GM21737 (cell line): ENCODE measurements around the gene TBC1D8.

ENCODE experiments used
- ATAC-seq: cut with Tn5 transposase; IDR thresholded peaks from one replicate; pipeline ENCODE4 v1.9.1; 2021; ENCODE audit warnings: mild to moderate bottlenecking, moderate library complexity; ENCODE audit not compliant: unreplicated experiment

TBC1D8 gene

DNA sequence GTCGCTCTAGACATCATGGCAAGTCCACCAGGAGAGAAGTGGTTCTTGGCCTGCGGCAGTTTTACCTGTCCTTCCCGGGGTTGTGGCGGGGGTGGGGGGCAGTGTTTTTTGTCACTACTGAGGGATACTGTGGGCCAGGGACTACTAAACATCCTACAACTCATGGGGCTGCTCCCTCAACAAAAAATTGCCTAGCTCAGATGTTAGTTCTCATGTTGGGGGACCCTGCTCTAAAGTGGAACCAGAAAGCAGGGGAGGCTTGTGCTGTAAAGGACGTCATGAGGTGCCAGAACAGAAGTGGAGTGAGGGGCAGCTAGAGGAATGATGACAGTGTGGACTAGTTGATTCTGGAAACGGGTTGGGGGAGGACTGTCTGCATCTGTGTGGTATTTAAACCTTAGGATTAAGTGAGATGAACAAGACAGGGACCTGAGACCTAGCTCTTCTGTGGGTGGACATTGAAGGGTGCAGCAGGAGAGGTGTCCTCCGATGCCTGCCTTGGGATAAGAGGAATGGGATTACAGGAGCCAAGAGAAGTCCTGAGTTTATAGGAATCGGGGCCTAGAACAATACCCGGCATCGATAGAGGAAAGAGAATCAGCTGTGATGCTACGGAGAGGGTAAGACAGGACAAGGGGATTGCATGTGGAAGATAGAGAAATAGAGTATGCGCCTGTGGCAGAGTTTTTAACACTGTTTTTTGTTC lies 146.4 kb downstream of the TBC1D8 start:
- no peak for ATAC-seq

DNA sequence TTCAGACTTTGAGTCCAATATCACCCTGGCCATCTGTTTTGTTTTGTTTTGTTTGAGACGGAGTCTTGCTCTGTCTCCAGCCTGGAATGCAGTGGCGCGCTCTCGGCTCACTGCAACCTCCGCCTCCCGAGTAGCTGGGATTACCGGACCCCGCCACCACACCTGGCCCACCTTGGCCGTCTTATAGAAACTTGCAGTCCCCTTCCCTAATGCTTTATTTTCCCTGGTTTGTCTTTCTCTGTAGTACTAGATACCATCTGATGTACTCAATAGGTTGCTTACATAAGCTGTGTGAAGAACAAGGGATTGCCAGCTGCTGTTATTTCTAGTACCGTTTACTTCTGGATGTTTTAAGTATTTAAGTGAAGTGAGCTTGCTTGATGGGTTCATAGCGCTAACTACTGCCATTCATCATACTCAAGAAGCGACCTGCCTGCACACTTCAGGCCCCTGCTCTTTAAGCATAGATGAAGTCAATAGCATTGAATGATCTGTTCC lies 147.9 kb downstream of the TBC1D8 start:
- ATAC-seq: no peak

DNA sequence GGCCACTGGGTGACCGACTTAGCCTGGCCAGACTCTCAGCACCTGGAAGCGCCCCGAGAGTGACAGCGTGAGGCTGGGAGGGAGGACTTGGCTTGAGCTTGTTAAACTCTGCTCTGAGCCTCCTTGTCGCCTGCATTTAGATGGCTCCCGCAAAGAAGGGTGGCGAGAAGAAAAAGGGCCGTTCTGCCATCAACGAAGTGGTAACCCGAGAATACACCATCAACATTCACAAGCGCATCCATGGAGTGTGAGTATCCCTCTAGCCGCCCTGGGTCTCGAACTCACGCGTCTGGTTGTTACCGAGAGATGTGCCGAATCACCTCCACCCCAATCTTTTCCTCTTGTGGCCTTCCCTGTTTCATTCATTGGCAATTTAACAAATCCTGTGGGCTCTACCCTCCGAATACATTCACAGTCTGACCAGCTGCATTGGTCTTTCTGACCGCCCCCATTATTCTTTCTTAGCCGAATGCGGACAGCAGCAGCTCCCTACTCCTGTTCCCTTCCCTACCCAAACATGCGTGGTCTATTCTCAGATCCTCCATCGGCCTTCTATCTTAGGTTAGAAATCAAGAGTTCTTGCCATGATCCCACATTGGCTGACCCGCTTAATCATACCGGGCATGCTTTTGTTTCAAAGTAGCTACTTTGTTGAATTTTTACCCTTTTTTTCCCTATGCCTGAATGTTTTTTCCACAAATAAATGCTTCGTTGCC lies 148.5 kb downstream of the TBC1D8 start:
- no peak for ATAC-seq

DNA sequence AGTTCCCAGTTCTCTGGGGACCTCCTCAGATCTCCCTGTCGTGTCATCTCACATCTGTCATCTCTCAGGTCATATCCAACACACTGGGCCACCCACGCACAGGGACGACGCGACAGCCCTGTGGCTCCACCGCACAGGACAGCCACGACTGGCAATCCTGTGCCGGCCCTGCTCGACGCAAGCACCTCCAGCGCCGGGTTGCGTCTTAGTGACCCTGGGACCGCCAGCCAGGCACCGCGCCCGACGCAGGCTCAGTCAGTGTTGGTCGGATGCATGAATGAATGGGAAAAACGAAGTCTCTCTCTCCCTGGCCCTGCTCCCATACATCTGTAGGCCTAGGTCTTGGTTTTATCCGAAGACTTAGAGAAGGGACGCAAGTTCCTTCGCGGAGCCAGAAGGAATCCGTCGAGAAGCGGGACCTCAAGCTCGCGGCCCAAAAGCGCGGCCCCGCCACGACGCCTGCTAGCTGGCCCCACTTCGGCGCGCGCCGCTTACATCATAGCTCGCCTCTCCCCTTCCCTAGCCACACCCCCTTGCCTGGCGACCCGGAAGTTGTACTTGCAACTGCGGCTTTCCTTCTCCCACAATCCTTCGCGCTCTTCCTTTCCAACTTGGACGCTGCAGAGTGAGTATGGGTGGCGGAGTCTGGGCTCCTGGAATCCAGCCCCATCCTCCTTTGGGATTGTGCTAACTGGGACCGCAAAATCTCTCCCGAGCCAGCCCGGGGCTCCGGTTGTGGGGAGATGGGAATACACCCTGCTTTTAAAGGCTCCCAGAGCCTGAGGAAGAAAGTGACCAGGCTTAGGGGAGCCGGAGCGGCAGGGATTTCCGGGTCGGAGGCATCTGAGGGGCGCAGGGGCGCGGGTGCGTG lies 149.3 kb downstream of the TBC1D8 start, which contains the start of gene RPL31:
Gene RPL31, plus strand, starts transcription at position 599 of the 871 bp plus-strand sequence. CDS start 413 bp downstream, outside the sequence.
- peak; percentile 96 for ATAC-seq

DNA sequence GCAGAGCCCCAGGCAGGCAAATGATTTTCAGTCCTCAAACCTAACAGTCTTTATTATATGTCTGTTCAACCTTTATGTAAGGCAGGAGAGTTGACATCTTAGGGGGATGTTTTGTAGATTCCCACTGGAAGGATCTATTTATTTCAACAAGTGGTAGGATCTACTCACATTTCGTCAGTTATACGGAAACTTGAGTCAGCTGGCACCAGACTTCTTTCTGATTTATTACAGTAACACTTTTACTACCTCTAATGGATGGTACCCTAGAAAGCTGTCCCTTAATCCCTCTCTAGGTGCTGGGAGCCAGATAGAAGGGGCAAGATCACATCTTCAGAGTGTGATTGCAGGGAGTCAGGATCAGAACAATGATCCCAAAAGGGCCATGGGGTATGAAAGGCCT lies 151.2 kb downstream of the TBC1D8 start:
- no peak for ATAC-seq

DNA sequence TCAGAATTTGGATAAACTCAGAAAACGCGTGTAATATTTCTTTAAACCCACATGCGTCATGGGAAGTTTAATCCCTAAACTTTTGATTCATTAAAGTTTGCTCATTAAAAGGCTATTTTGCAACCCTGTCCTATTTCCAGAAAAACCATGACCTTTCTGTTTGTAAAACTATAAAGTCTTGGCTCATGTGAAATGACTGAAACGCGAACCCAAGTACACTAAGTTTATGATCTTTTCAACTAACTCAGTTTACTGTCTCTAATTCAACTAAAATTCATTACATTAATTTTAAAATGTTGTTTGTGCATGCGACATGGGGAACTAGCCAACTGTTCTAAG lies 153.0 kb downstream of the TBC1D8 start:
- no peak for ATAC-seq

DNA sequence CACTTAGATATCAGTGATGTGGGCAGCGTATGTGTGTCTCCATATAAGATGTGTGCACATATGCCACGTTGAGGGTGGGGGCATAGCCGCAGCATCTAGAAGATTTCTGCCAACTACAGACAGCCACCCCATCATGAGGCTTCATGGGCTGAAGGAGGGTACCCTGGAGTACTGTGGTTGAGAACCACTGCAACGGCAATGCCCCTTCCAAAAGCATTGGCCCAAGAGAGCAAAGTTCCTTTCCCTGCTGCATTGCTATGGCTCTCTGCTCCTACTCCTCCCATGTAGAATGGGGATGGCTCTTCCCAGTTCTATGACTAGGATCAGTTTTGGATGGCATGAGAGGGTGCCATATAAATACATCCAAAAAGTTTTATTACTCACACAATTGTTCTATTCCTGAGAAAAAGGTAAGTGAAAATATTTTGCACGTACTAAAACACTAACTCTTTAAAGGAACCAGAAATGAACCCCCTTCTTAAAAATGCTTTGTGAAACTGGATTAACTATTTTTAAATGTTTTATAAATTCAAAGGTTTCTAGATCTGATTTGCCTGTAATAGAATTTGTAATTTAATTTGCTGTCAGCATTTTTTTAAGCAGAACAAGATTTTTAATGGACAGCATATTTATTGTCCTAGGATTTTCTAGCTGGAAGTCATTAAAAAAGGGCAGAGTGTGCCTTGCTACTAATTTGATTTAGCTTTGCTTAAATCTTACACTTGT lies 153.5 kb downstream of the TBC1D8 start:
- no peak for ATAC-seq

DNA sequence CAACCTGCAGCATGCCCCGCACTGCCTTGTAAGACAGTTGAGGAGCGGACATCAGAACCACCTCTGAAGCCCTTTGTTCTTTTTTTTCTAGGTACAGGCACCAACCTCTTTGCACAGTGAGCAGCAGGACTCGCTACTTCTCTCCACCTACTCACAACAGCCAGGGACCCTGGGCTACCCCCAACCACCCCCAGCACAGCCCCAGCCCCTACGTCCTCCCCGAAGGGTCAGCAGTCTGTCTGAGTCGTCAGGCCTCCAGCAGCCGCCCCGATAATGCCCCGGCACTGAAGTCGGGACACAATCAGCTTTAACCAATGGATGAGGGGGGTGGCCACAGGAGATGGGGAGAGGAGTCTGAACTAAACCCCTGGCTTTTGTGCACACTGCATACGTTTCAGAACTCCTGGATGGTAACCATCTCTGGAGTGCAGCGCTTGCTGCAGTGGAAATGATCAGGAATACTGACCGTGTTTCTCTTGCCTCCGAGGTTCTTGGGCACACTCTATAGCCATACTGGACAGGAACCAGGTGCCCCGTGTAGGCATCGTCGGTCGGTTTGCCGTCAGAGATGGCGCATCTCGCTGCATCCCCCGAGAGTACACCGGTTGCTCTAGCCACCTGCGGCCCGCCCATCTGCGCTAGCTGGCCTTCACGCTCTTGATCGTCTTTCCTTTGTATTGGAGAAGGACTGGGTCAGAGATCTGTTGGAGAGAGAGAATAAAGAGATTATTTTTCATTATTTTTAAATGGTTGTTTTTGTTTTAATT lies 155.7 kb downstream of the TBC1D8 start:
- no peak for ATAC-seq

DNA sequence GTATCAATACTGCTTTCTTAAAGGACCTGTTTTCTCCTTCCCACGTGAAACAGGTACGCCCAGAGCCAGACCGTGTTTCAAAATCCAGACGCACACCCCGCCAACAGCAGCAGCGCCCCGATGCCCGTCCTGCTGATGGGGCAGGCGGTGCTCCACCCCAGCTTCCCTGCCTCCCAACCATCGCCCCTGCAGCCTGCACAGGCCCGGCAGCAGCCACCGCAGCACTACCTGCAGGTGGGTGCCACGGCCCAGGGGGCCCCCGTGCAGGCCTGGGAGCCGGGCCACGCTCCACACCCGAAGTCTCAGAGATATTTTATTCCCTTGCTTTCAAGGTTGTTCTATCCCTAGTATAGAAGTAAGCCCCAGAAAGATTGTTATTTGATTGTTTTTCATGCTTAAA lies 157.9 kb downstream of the TBC1D8 start:
- ATAC-seq: no peak

DNA sequence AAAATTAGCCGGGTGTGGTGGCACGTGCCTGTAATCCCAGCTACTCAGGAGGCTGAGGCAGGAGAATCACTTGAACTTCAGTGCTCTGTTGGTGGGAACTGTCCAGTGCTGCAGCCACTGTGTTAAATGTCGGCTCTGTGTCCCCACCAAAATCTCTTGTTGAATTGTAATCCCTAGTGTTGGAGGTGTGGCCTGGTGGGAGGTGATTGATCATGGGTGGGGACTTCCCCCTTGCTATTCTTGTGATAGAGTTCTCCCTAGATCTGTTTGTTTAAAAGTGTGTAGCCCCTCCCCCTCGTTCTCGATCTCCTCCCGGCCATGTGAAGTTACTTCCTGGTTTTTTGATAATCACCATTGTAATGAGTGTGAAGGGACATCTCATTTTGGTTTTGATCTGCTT lies 158.9 kb downstream of the TBC1D8 start:
- no peak for ATAC-seq

DNA sequence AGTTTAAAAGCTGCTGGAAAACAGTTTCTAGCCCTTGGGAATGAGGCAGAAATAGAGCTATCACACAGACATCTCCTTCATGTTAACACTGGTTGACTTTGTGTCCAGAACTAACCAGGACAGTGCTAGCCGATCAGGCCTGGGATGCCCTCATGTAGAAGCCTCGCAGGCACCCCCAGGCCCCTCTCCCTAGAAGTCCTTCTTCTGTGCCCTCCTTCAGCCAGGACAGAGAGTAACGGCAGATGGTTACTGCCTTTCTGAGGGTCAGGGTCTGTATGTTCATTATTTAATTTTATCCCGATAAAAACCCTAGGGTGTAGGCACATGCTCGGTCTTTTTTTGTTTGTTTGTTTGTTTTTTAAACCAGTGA lies 159.8 kb downstream of the TBC1D8 start:
- ATAC-seq: no peak

DNA sequence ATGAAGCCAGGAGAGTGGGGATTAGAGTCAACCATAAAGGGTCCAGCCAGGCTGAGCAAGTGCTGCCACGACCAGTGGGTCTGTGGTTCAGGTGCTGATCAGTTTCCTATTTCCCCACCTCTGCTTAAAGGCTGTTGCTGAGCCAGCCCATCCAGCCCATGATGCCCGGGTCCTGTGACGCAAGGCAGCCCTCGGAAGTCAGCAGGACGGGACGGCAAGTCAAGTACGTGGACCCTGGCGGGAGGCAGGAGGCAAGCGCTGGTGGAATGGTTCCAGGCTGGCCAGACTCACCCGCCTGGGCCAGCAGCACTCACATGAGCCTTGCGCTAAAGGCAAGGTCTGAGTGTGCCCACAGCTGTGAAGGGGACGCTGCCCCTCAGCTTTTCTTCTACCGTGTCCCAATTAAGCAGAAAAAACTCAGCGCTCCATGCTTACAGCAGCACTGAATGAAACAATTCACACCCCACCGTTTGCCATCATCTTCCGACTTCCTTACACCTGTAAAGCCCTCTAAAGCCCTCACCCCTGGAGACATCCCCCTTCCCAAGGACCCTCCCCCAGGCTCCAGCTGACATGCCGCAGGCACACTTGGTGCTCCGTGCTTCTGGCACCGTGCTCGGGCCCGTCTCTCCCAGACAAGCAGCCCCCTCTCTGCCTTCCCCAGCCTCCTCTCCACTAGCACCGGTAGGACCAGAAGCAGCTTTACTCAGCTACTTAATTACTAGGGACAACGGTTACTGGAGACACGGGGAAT lies 160.4 kb downstream of the TBC1D8 start:
- ATAC-seq: no peak

DNA sequence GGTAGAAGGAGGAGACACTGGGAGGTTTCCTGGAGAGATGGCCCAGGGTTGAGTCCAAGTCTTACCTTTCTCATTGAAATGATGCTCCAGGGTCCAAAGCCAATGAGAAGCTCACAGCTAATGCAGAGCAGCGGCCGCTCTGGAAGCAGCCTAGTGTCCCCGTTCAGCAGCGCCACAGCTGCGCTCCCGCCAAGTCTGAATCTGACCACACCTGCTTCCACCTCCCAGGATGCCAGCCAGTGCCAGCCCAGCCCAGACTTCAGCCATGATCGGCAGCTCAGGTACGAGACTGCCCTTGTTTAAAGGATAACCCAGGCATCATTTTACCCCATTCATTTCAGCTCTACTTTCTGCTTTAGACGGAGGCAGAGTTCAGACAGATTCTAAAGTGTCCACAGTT lies 161.0 kb downstream of the TBC1D8 start:
- ATAC-seq: no peak

DNA sequence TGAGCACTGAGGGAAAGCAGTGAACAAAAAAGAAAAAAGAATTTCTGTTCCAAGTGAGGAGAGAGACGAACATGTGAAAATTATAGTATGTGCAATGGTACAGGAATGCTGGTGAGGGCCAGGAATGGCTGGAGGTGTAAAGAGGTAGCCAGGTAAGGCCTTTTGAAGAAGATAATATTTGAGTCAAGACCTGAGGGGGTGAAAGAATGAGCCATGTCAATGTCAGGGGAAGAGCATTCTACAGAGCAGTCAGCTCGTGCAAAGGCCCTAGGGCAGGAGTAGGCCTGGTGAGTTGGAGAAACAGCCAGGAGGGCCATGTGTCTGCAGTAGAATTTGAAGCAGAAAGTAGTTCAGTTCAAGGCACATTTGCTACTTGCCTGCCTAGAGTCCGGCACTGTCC lies 161.5 kb downstream of the TBC1D8 start:
- no peak for ATAC-seq

DNA sequence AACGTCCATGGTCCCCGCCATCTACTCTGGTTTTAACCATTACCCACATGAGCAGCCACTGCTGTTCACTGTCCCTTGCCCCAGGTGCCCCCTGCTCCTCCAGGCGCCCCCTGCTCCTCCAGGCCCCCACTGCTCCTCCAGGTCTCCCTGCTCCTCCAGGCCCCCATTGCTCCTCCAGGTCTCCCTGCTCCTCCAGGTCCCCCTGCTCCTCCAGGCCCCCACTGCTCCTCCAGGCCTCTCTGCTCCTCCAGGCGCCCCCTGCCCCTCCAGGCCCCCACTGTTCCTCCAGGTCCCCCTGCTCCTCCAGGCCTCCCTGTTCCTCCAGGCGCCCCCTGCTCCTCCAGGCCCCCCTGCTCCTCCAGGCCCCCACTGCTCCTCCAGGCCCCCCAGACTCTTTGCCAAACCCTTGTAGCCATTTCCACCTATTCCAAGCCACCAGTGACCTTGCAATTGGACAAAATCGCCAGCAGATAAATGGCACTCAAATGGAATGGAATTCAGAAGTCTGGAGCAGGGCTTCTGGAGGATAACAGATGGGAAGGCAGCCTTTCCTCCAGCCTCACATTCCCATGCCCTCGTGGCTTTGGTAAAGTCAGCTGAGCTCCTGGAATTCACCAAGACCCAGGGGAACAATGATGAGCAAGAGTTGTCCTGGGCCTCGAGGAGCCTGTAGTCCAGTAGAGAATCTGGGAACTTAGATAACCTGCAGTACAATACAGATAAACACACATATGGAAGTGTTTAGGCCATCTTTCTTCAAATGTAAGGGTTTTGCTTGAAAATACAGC lies 162.4 kb downstream of the TBC1D8 start:
- no peak for ATAC-seq

DNA sequence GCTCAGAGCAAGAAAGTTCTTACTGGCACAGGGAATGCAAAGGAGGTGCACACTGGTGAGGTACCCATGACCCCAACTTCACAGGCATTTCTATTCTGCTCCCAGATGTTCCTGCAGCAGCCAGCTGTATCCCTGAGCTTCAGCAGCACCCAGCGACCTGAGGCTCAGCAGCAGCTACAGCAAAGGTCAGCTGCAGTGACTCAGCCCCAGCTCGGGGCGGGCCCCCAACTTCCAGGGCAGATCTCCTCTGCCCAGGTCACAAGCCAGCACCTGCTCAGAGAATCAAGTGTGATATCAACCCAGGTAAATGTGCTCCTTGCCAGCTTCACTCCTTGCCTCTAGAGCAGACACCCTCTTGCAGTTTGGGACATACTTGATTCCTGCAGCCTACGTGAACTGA lies 163.2 kb downstream of the TBC1D8 start:
- ATAC-seq: no peak

DNA sequence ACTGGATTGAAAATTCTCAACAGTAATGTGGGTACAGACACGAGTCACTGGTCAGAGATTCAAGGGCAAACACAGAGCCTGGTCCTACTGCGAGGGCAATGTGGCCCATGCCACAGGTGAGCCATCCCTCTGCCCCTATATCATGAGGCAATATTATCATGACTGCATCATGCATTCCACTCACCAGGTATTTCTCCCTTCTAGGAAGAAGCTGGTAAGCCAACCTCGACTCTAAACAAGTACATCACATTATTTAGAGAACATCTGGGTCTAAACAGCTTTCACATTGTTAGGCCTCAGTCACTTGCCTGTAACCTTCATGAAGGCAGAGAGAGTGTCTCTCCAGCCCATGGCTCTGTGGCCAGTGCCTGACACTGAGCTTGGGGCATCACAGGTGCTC lies 163.6 kb downstream of the TBC1D8 start:
- ATAC-seq: no peak

DNA sequence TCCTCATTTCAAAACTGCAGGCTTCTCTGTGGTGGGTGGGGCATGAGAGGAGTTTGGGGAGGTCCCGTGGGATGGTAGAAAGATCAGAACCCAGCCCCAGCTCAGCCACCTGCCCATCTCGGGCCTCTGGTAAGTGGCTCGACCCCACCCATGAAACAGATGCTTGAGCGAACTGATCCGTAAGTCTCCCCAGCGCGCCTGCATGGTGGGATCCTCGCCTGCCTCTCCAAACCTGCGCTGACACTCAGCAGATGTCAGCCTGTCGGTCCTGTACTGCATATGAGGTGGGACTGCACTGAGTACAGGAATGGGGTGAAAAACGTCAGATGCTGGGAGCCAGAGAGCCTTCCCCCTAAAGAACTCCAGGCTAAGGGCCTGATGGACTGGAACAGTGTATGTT lies 165.0 kb downstream of the TBC1D8 start:
- no peak for ATAC-seq

DNA sequence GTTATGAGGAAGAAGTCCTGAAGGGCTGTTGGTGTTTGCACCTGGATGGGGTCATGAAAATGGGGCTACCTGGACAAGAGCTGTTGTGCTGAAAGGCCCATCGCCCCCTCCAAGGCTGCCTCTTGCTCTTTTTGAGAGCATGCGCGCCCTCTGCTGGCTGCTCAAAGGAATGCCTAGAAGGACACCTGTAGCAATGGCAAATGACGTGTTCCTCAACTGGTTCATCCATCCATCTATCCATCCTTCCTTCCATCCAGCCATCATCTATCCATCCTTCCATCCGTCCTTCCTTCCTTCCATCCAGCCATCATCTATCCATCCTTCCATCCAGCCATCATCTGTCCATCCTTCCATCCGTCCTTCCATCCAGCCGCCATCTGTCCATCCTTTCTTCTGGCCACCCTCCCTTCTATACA lies 166.3 kb downstream of the TBC1D8 start:
- peak; percentile 69 for ATAC-seq
